H9 (cell line): ENCODE results near the gene RCOR2. TPM values are rescaled to one million over a fixed set of nuclear protein-coding genes. Genes with fewer than 3 reads are reported as not detected.
A peak's percentile ranks its signal among the peaks of the same experiment; 100 is the strongest.

Source experiments
- DNase-seq: peaks from one replicate; pipeline ENCODE4 v3.0.0-alpha.2; 2017
- H2AFZ ChIP-seq: one replicate; pipeline ENCODE4 v1.6.1; 2013; ENCODE audit warnings: mild to moderate bottlenecking, low read length, control low read depth, moderate library complexity
- H2AK5ac ChIP-seq: 2 replicates; pipeline ENCODE4 v1.6.1; 2013; ENCODE audit warnings: low read length, control low read depth, mixed read lengths; ENCODE audit not compliant: insufficient read length
- H2BK120ac ChIP-seq: one replicate; pipeline ENCODE4 v1.6.1; 2013; ENCODE audit warnings: low read depth, mild to moderate bottlenecking, low read length, control low read depth, inconsistent platforms; ENCODE audit not compliant: poor library complexity, severe bottlenecking
- H2BK12ac ChIP-seq: 2 replicates; pipeline ENCODE4 v1.6.1; 2013; ENCODE audit warnings: low read length, control low read depth, mixed read lengths, low read depth; ENCODE audit not compliant: insufficient read length
- H2BK15ac ChIP-seq: 2 replicates; pipeline ENCODE4 v1.6.1; 2013; ENCODE audit warnings: low read depth, low read length, control low read depth
- H2BK20ac ChIP-seq: one replicate; pipeline ENCODE4 v1.6.1; 2013; ENCODE audit warnings: low read depth, mild to moderate bottlenecking, low read length, control low read depth, inconsistent platforms; ENCODE audit not compliant: poor library complexity, severe bottlenecking
- H2BK5ac ChIP-seq: 2 replicates; pipeline ENCODE4 v1.6.1; 2013; ENCODE audit warnings: low read length, control low read depth, mixed read lengths; ENCODE audit not compliant: insufficient read length
- H3K14ac ChIP-seq: 2 replicates; pipeline ENCODE4 v1.6.1; 2013; ENCODE audit warnings: low read length, control low read depth; ENCODE audit not compliant: insufficient read depth
- H3K18ac ChIP-seq: 2 replicates; pipeline ENCODE4 v1.6.1; 2013; ENCODE audit warnings: low read depth, mild to moderate bottlenecking, mixed read lengths, low read length, control low read depth; ENCODE audit not compliant: insufficient read length
- H3K23ac ChIP-seq: 2 replicates; pipeline ENCODE4 v1.6.1; 2013; ENCODE audit warnings: low read length, control low read depth, mixed read lengths, low read depth; ENCODE audit not compliant: insufficient read length
- H3K23me2 ChIP-seq: 2 replicates; pipeline ENCODE4 v1.6.1; 2013; ENCODE audit warnings: low read depth, mild to moderate bottlenecking, mixed read lengths, low read length, control low read depth; ENCODE audit not compliant: insufficient read length, poor library complexity, severe bottlenecking
- H3K27ac ChIP-seq: 2 replicates; pipeline ENCODE4 v1.5.1; 2013; ENCODE audit warnings: low read length, control low read depth, mixed read lengths, low read depth; ENCODE audit not compliant: insufficient read length
- H3K27me3 ChIP-seq: 2 replicates; pipeline ENCODE4 v1.6.1; 2013; ENCODE audit warnings: low read length, control low read depth, inconsistent platforms; ENCODE audit not compliant: insufficient read depth
- H3K4ac ChIP-seq: 2 replicates; pipeline ENCODE4 v1.6.1; 2013; ENCODE audit warnings: low read depth, mild to moderate bottlenecking, control low read depth, inconsistent platforms, low read length, moderate library complexity
- H3K4me1 ChIP-seq: 2 replicates; pipeline ENCODE4 v1.6.1; 2013; ENCODE audit warnings: low read length, control low read depth, inconsistent platforms; ENCODE audit not compliant: insufficient read depth
- H3K4me2 ChIP-seq: 2 replicates; pipeline ENCODE4 v1.6.1; 2013; ENCODE audit warnings: low read length, control low read depth, mixed read lengths; ENCODE audit not compliant: insufficient read length, insufficient read depth
- H3K56ac ChIP-seq: 2 replicates; pipeline ENCODE4 v1.6.1; 2013; ENCODE audit warnings: low read depth, mild to moderate bottlenecking, mixed read lengths, low read length, control low read depth; ENCODE audit not compliant: insufficient read length
- H3K79me1 ChIP-seq: 2 replicates; pipeline ENCODE4 v1.6.1; 2013; ENCODE audit warnings: low read depth, mild to moderate bottlenecking, moderate library complexity, low read length, control low read depth, inconsistent platforms; ENCODE audit not compliant: insufficient read depth, poor library complexity, severe bottlenecking
- H3K79me2 ChIP-seq: 2 replicates; pipeline ENCODE4 v1.6.1; 2013; ENCODE audit warnings: low read length, control low read depth, inconsistent platforms; ENCODE audit not compliant: insufficient read depth
- H3K9ac ChIP-seq: 2 replicates; pipeline ENCODE4 v1.6.1; 2013; ENCODE audit warnings: low read length, control low read depth, mixed read lengths; ENCODE audit not compliant: insufficient read length; ENCODE audit errors: extremely low read depth
- H3K9me3 ChIP-seq: one replicate; pipeline ENCODE4 v1.6.1; 2013; ENCODE audit warnings: low read depth, low read length, inconsistent platforms; ENCODE audit not compliant: control insufficient read depth
- H3T11ph ChIP-seq: one replicate; pipeline ENCODE4 v1.6.1; 2013; ENCODE audit warnings: mild to moderate bottlenecking, low read length, control low read depth, inconsistent platforms
- H4K20me1 ChIP-seq: one replicate; pipeline ENCODE4 v1.6.1; 2013; ENCODE audit not compliant: control insufficient read depth, insufficient read length, insufficient read depth
- H4K5ac ChIP-seq: 2 replicates; pipeline ENCODE4 v1.6.1; 2013; ENCODE audit warnings: low read depth, mild to moderate bottlenecking, mixed read lengths, low read length, control low read depth; ENCODE audit not compliant: insufficient read length
- H4K8ac ChIP-seq: replicated peaks from 2 replicates; pipeline ENCODE4 v1.6.1; 2013; ENCODE audit warnings: low read length, control low read depth, mixed read lengths, low read depth; ENCODE audit not compliant: insufficient read length
- H4K91ac ChIP-seq: 2 replicates; pipeline ENCODE4 v1.6.1; 2013; ENCODE audit warnings: low read depth, mild to moderate bottlenecking, moderate library complexity, mixed read lengths, low read length, control low read depth; ENCODE audit not compliant: insufficient read length
- H3K27ac Mint-ChIP-seq, 3 experiments: 2 replicates in 2 of 3; 3 replicates in 1 of 3; pipeline ENCODE4 v1.8.0; 2020 to 2021; ENCODE audit warnings: mixed read lengths in 3 of 3, mild to moderate bottlenecking in 1 of 3, moderate library complexity in 1 of 3
- H3K27me3 Mint-ChIP-seq: 2 replicates; pipeline ENCODE4 v1.8.0; 2021; ENCODE audit warnings: low read depth, mild to moderate bottlenecking, moderate library complexity, mixed read lengths
- H3K36me3 Mint-ChIP-seq, 3 experiments: 2 replicates in 2 of 3; 3 replicates in 1 of 3; pipeline ENCODE4 v1.8.0; 2020 to 2021; ENCODE audit warnings: low read depth in 3 of 3, mixed read lengths in 3 of 3; ENCODE audit not compliant: insufficient read depth in 1 of 3
- H3K4me1 Mint-ChIP-seq, 2 experiments: 2 replicates each; pipeline ENCODE4 v1.8.0; 2020; ENCODE audit warnings: mixed read lengths in 2 of 2
- H3K4me3 Mint-ChIP-seq, 2 experiments: 2 replicates in 1 of 2; 3 replicates in 1 of 2; pipeline ENCODE4 v1.8.0; 2020 to 2021; ENCODE audit warnings: mild to moderate bottlenecking in 2 of 2, mixed read lengths in 2 of 2, moderate library complexity in 1 of 2
- H3K9me3 Mint-ChIP-seq, 2 experiments: 2 replicates in 1 of 2; 3 replicates in 1 of 2; pipeline ENCODE4 v1.8.0; 2020; ENCODE audit warnings: mild to moderate bottlenecking in 2 of 2, mixed read lengths in 2 of 2, moderate library complexity in 1 of 2
- CTCF ChIP-seq: fragments of 200-600 bp; sonication (generic); conservative IDR thresholded peaks from 3 replicates; pipeline ENCODE4 v1.8.0; 2021; ENCODE audit warnings: antibody characterized with exemption, mild to moderate bottlenecking
- WGBS: extraction: QIAGEN DNeasy Blood & Tissue Kit; methylation state at CpG from one replicate; pipeline ENCODE4 v1.1.7; 2013; ENCODE audit warnings: missing lambda C conversion rate, low lambda C conversion rate, mixed read lengths; ENCODE audit not compliant: insufficient read length; ENCODE audit errors: extremely low coverage; 5-methylcytosine and 5-hydroxymethylcytosine counted together
- total RNA-seq: library from RNA; stranded (reverse); gene quantifications from 2 replicates; pipeline ENCODE4 v1.2.1, GENCODE V29; 2021

RCOR2 gene
- total RNA-seq, 1 experiment from 2014 or later: 118 TPM

- Histone ChIP-seq H2AK5ac (no peak overlapping the region), H3K9ac (peak overlapping the region; percentile 40), H2BK20ac (no peak overlapping the region), H3K27me3 (no peaks in the 10 kb centered on the region), H4K20me1 (no peaks in the 10 kb centered on the region), H3K79me1 (no peaks in the 10 kb centered on the region), H4K91ac (peak overlapping the region; percentile 10), H3K18ac (peak overlapping the region; percentile 80), H4K5ac (peak overlapping the region; percentile 3), H2BK120ac (no peak overlapping the region), H3T11ph (no peak overlapping the region), H4K8ac (no peak overlapping the region), H3K4ac (peak overlapping the region; percentile 9; the same call in 1 of the 2 replicates), H2BK15ac (no peak overlapping the region), H3K4me2 (peak overlapping the region; percentile 67), H3K4me1 (peaks cover 3% of the 10 kb centered on the region), H2BK5ac (no peak overlapping the region), H3K9me3 (no peaks in the 10 kb centered on the region), H3K27ac (peak overlapping the region; percentile 63), H3K79me2 (peaks cover 5% of the 10 kb centered on the region; the same call in 1 of the 2 replicates), H3K23me2 (peaks cover 30% of the 10 kb centered on the region), H2AFZ (no peak overlapping the region), H3K14ac (peak overlapping the region; percentile 86), H3K56ac (no peak overlapping the region), H2BK12ac (no peak overlapping the region), H3K23ac (no peak overlapping the region)
- H3K9me3 Mint-ChIP-seq: peaks cover 5% of the 10 kb centered on the region in 2 experiments; a peak in 4 of 5 replicates
- no CpG with 5 or more reads among the region's 22 CpGs for WGBS
- peak overlapping the region; percentile 93 to 99 (median 97) for H3K27ac Mint-ChIP-seq
- peaks cover 0 to 8% (median 4%) of the 10 kb centered on the region in 3 experiments; a peak in 5 of 7 replicates for H3K36me3 Mint-ChIP-seq
- peaks cover 19 to 21% of the 10 kb centered on the region in 2 experiments for H3K4me1 Mint-ChIP-seq
- DNase-seq: peak; percentile 93
- peak overlapping the region; percentile 66 to 82 for H3K4me3 Mint-ChIP-seq
- H3K27me3 Mint-ChIP-seq: peaks cover 24% of the 10 kb centered on the region
- no peak for TF ChIP-seq CTCF
Observed at GRCh38 chr11:63920126-63920938, 3.4 kb upstream of the RCOR2 start.
